Measurements from ENCODE around the gene EHF. TPM values are rescaled to one million over a fixed set of nuclear protein-coding genes. Genes with fewer than 3 reads are reported as not detected.

EHF gene
- total RNA-seq, 1 experiment from 2014 or later = not detected

DNA sequence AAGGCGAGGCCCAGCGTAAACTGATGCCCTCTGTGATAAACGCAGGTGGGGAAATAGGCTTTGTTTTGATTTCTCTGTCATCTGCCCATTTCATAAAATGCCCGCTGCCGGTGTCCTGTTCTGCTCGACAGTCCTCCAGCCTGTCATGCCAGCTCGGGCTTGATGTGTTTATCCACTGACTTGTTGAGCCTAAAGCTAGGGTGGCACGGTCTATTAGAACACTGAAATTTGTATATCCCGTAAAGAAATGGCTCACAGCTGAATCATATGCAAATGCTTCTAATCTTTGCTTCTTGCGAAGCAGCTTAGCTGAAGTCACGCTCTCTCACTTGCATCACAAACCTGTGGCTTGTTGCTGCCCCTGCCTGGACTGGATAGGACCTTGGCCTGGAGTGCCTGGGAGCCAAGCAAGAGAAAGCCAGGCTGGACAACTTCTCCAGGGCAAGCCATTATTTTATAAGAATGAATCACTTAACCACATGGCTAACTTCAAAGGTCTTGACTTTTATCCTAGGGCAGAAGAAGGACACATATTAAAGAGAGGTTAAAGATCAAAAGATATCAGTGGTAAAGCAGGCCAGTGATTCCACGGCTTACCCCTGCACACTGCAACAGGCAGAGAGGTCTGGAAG, 33.1 kb downstream of the EHF start:
- DNase-seq (ENCODE audit: low read depth) = peak; percentile 90
- in situ Hi-C loops (cut with HindIII; ENCODE audit: low pct_unique_long_range_greater_than_20kb, low sequenced_read_pairs) = no loop called here

DNA sequence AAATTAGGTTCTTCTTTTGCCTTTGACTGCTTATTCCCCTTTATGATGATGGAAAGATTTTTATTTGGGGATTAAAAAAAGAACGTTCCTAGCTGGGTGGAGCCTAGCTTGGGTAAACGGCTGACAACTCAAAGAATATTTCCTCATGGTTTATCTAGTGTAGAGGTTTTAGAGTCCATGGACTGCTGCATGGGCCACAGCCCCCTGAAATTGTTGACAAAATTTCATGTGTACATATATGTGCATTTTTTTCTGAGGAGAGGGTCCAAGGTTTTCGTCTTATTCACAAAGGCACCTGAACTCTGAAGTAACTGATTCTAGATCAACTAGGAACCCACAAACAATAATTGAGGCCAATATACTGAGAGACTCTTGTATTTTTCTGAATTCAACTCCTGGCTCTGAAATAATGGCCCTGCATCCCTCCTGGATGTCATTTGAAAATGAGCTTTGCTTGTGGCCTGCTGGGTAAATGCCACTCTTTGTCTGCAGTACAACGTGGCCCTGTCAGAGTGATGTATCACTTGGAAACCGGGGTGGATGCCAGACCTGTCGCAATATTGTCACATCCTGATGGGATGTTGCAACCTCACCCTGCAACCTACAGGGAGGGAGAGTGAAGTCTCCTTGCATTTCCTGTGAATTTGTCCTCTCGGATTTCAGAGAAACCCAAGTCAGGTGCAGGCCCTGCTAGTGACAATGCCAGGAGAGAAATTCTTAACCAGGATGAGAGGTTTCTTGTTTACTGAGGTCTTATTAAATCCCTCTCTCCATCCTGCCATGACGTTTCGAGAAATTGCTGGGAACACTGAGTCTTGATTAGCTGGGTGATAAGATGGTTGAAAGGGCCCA, 33.8 kb downstream of the EHF start:
- in situ Hi-C loops (cut with HindIII; ENCODE audit: low pct_unique_long_range_greater_than_20kb, low sequenced_read_pairs) = no loop called here

DNA sequence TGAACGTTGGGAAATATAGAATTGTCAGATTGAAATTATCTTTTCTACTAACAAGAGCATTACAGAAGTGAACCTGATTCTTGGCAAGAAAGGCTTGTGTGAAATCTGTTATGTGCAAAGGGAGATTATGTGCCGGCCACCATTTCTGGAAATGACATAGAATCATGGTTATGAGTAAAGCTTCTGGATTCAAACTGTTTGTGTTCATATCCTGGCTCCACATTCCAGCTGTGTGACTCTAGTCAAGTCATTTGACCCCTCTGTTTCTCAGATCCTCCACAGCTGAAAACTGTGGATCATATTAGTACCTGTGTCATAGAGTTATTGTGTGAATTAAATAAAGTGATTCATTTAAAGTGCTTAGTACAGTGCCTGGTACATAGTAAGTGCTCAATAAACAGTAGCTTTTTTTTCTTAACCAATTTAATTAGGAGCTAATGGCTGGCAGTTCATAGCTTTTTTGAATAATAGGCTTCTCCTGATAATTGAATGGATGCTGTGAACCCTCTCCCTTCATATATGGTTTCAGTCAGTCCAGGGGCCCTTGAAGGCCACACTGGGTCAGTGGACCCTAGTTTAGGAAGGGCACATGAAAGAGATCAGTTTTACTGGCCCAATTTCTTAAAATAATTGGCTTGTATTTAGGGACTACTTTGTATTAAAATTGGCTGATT, 34.6 kb downstream of the EHF start:
- DNase-seq (ENCODE audit: low read depth) = no peak
- in situ Hi-C loops (cut with HindIII; ENCODE audit: low pct_unique_long_range_greater_than_20kb, low sequenced_read_pairs) = no loop called here

More for the DNA sequence above, 33.8 kb downstream of the EHF start:
- DNase-seq (ENCODE audit: low read depth) = peak; percentile 52

DNA sequence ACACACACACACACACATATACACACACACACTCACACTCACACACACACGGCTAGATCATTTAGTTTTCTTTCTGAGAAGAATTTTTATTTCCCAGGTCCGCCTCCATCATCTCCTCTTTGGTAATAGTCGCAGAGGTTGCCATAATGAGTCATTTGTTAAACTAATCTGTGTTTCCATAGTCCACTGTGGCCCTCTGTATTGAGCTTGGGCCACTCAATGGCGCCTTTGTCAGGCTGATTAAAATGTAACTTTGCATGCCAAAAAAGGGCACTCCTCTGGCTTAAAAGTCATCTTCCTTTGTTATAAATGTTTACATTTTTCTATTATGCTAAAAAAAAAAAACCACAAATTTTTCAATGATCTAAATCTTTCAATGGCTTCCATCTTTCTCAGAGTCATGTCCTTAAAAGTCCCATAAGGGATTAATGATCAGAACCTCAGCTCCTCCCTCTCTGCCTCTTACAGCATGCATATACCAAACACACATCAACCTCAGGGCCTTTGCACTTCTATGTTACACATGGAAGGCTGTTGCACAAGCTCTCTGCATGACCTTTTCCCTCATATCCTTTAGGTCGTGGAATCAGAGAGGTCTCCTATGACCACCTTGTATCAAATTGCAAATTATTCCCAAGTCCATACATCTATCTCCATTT, 35.3 kb downstream of the EHF start:
- in situ Hi-C loops (cut with HindIII; ENCODE audit: low pct_unique_long_range_greater_than_20kb, low sequenced_read_pairs) = no loop called here
- DNase-seq (ENCODE audit: low read depth) = no peak

DNA sequence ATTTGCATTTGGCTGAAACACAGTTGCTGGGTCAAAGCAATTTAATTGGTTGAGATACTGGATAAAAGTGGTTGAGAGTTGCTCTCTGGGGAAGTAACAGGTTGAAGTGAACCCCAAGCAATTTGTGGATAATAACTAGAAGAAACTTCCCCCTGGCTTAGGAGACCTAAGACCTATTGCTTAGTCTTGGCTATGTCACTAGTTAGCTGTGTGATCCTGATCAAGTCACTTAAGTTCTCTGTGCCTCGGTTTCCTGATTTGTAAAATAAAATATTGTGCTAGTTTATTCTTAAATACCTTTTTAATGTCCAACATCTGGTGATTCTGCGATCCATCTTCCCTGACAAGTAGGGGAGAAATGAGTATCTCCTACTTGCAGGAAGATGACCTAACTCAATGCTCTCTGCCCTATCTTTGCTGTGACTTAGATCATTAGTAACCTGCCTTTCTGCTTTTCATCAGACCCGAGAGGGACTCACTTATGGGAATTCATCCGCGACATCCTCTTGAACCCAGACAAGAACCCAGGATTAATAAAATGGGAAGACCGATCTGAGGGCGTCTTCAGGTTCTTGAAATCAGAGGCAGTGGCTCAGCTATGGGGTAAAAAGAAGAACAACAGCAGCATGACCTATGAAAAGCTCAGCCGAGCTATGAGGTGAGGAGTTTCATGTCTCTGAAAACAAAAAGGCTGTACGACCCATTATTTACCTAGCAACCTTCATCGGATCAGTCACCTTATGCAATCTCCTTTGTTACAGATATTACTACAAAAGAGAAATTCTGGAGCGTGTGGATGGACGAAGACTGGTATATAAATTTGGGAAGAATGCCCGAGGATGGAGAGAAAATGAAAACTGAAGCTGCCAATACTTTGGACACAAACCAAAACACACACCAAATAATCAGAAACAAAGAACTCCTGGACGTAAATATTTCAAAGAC, 37.5 kb downstream of the EHF start:
- in situ Hi-C loops (cut with HindIII; ENCODE audit: low pct_unique_long_range_greater_than_20kb, low sequenced_read_pairs) = no loop called here
- no peak for DNase-seq (ENCODE audit: low read depth)

DNA sequence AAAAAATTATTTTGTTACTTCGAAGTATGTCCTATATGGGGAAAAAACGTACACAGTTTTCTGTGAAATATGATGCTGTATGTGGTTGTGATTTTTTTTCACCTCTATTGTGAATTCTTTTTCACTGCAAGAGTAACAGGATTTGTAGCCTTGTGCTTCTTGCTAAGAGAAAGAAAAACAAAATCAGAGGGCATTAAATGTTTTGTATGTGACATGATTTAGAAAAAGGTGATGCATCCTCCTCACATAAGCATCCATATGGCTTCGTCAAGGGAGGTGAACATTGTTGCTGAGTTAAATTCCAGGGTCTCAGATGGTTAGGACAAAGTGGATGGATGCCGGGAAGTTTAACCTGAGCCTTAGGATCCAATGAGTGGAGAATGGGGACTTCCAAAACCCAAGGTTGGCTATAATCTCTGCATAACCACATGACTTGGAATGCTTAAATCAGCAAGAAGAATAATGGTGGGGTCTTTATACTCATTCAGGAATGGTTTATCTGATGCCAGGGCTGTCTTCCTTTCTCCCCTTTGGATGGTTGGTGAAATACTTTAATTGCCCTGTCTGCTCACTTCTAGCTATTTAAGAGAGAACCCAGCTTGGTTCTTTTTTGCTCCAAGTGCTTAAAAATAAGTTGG, 38.3 kb downstream of the EHF start:
- in situ Hi-C loops (cut with HindIII; ENCODE audit: low pct_unique_long_range_greater_than_20kb, low sequenced_read_pairs) = no loop called here
- no peak for DNase-seq (ENCODE audit: low read depth)

DNA sequence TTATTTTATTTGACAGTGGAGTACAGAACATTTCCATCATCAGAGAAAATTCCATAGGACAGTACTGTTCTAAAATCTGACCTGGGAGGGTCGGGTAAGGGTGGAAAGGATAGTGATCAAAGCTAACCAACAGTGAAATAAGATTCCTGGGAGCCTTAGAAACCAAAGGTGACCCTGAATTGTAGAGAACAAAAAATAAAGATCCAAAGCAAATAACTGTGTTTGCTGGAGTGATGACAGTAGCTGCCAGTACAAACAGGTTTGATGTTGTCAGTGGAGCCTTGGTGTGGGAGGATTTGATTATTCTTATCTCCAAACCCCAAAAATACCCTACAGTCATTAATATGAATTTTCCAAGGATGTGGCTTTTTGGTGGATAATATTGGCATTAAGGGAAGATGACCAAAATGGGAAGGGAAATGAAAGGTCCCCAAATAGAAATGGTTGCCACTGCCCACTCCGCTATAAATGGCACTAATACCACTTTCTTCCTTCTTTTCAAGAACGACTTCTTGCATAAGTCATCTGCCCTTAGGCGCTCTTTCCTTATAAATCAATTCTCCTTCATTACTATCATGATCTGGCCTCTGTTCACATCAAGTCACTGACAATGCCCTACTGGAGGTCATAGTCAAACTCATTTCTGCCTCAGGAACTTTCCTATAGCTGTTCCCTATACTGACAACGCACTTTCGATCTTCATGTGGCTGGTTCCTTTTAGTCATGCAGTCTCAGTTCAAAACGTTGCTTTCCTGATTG, 44.4 kb downstream of the EHF start:
- no peak for DNase-seq (ENCODE audit: low read depth)
- in situ Hi-C loops (cut with HindIII; ENCODE audit: low pct_unique_long_range_greater_than_20kb, low sequenced_read_pairs) = no loop called here

DNA sequence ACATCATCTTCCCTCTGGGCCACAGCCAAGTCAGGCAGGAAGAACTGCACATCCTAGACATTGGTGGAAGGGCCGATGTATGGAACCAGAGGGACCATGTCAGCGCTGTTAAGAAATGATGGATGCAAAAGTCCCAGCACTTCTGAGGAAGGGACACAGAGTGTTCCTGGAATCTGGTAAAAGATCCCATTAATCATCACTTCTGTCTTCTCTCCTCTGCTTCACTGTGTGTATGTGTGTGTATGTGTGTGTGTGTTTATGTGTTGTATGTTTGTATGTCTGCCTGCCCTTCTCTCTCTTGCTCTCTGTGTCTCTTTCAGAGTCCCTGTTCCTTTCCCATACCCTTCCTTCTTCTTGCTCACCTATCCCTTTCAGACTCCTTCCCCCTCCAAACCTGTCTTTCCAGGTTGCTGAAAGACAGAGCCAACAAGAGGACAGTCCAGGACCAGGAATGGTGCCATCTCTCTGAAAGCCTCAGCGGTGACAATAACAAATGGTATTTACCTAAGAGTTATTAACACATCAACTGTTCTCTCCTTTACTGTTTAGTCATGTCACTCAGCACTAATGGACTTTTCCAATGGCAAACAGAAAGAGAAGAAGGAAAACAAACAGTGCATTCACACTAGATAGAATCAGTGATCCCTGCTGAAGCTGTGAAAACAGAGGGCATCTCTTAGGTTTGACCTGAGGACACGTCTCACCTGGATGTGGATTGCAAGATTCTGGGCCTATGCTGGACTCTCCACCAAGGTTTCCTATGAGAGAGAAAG, 47.1 kb downstream of the EHF start:
- in situ Hi-C loops (cut with HindIII; ENCODE audit: low pct_unique_long_range_greater_than_20kb, low sequenced_read_pairs) = no loop called here
- DNase-seq (ENCODE audit: low read depth) = peak; percentile 60

DNA sequence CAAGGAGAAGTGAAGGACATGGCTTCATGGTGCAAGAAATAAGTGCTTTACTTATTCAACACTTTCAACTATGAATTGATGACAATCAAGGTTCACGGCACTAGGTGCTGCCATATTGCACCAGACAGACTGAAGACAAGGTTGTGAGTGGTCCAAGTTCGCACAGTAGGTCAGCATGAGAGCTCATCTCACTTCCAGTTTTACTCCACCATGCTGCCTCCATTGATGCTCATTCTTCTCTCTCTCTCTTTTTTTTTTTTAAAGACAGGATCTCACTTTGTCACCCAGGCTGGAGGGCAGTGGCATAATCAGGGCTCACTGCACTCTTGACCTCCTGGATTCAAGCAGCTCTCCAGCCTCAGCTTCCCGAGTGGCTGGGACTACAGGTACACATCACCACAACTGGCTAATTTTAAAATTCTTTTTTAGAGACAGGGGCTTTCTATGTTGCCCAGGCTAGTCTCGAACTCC, 47.7 kb downstream of the EHF start:
- no peak for DNase-seq (ENCODE audit: low read depth)
- in situ Hi-C loops (cut with HindIII; ENCODE audit: low pct_unique_long_range_greater_than_20kb, low sequenced_read_pairs) = no loop called here

DNA sequence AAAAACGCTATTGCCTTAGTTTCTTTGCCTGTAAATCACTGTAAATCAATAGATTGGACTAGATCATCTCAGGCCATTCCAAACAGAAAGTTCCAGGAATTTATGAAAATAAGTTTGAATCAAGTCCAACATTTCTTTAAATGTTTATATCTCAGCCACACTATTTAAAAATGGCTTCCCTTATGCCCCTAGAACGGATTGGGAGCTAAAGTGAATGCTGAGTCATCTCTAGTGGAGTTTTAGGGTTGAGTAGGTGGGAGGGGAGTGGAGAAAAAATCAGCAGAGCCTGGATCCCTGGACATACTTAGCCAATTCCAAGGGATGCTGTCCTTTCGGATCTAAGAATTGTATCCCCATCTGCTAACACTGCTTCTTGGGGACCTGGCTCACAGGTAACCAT, 48.6 kb downstream of the EHF start:
- in situ Hi-C loops (cut with HindIII; ENCODE audit: low pct_unique_long_range_greater_than_20kb, low sequenced_read_pairs) = no loop called here
- no peak for DNase-seq (ENCODE audit: low read depth)

DNA sequence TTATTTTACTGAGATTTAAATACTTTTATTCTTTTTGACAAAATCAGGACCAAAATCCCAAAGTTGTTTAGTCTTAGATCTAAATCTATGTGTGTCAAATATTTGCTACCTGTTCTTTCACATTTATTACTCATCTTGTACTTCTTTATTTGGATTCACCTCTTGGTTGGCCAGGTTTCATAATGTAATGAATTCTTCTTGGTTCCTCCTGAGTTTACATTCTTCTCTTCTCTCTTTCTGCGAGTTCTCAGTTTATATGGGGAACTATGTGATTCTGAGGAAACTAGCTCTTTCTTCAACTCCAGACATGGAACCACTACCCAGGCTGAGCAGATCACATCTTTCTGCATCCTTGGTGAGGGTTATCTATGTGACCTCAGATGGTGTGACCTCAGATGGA, 50.2 kb downstream of the EHF start:
- no peak for DNase-seq (ENCODE audit: low read depth)

DNA sequence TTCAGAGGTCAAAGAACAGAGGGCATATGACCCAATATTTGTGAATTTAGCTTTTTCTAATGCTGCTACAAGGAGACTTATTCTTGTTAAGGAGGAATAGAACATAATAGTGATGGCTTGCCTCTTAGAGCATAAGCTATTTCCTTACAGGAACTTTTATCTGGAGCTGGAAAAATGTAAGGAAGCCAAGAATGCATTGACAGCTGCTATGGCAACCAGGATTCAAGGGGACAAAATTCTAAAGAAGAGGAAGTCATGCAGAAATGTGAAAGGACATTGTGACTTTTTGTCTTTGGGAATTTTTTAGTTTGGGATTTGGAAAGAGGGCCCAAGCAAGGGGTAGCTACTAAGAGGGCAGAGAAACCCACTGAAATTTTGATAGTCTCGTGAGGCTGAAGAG, 51.1 kb downstream of the EHF start:
- DNase-seq (ENCODE audit: low read depth) = no peak
- in situ Hi-C loops (cut with HindIII; ENCODE audit: low pct_unique_long_range_greater_than_20kb, low sequenced_read_pairs) = no loop called here

More for the DNA sequence above, 50.2 kb downstream of the EHF start:
- in situ Hi-C loops (cut with HindIII; ENCODE audit: low pct_unique_long_range_greater_than_20kb, low sequenced_read_pairs) = no loop called here

DNA sequence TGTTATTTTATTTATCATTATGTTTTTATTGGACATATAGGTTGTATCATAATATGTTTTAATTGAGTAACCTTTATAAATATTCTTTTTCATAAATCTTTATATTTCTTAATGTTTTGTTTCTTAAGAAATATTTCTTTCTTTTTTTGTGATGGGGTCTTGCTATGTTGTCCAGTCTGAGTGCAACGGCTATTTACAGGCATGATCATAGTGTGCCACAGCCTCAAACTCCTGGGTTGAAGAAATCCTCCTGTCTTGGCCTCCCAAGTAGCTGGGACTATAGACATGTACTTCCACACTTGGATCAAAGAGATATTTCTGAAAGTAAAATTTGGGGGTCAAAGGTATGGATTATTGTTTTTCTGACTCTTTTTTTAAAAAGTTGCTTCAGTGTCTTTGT, 53.1 kb downstream of the EHF start:
- no peak for DNase-seq (ENCODE audit: low read depth)
- in situ Hi-C loops (cut with HindIII; ENCODE audit: low pct_unique_long_range_greater_than_20kb, low sequenced_read_pairs) = no loop called here

DNA sequence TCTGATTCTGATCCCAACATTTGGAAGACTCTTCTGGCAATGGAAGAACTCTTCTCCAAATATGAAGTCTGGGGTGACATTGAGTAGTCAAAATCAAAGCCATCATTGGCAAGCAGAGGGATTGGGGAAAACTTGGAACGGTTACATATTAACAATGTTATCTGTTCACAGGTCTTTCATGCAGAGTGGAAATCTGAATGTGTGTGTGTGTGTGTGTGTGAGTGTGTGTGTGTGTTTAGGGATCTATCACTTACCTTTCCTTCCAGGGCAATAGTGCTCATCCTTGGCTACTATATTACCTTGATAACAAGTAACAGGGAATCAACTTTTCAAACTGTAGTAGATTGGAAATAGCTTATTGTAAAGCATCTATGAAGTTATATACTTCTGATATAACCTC, 55.3 kb downstream of the EHF start:
- no peak for DNase-seq (ENCODE audit: low read depth)
- in situ Hi-C loops (cut with HindIII; ENCODE audit: low pct_unique_long_range_greater_than_20kb, low sequenced_read_pairs) = no loop called here

DNA sequence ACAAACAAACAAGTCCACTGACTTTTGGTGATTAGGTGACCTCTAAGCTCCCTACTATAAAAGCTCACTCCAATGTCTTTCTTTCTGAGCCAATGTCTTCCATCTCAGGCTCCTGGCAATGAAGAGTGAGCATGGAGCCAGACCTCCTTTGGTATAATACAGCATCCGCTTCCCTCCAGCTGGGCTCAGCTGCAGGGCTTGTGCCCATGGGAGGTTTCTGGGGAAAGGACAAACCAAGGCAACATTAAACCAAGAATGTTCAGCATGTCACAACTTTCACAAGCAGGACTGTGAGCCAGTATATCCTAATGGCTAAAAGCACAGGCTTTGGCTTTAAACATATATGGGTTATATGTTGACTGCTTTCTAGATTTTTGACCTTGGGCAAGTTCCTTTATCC, 58.8 kb downstream of the EHF start:
- DNase-seq (ENCODE audit: low read depth) = no peak
- in situ Hi-C loops (cut with HindIII; ENCODE audit: low pct_unique_long_range_greater_than_20kb, low sequenced_read_pairs) = no loop called here

DNA sequence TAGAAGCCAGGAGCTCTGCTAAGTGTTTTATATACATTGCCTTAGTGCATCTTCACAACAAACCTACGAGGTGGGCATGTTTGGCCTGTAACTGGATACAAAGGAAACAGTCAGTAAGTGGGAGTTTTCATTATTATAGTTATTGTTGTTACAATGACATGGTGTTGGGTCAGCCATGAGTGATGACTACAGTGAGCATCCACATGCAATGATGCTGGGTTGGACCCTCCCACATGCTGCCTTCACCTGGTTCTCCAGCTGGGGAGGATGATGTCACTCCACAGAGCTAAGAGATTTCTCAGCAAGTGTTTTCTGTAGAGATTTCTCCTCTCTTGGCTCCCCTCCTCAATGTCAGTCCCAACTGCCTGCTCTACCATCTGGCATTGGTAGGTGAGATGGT, 59.3 kb downstream of the EHF start:
- in situ Hi-C loops (cut with HindIII; ENCODE audit: low pct_unique_long_range_greater_than_20kb, low sequenced_read_pairs) = no loop called here

More for the DNA sequence above, 59.3 kb downstream of the EHF start:
- DNase-seq (ENCODE audit: low read depth) = no peak
